Hematopoietic multipotent progenitor cell treated with erythropoietin and hydrocortisone succinate and interleukin-3 and kit ligand, for 17 days (in vitro differentiated cells): ENCODE measurements around the gene TNFRSF19.

Experiments
- DNase-seq: peaks from one replicate; pipeline ENCODE4 v3.0.0-alpha.2; 2015; ENCODE audit warnings: low spot score

The TNFRSF19 gene

DNA sequence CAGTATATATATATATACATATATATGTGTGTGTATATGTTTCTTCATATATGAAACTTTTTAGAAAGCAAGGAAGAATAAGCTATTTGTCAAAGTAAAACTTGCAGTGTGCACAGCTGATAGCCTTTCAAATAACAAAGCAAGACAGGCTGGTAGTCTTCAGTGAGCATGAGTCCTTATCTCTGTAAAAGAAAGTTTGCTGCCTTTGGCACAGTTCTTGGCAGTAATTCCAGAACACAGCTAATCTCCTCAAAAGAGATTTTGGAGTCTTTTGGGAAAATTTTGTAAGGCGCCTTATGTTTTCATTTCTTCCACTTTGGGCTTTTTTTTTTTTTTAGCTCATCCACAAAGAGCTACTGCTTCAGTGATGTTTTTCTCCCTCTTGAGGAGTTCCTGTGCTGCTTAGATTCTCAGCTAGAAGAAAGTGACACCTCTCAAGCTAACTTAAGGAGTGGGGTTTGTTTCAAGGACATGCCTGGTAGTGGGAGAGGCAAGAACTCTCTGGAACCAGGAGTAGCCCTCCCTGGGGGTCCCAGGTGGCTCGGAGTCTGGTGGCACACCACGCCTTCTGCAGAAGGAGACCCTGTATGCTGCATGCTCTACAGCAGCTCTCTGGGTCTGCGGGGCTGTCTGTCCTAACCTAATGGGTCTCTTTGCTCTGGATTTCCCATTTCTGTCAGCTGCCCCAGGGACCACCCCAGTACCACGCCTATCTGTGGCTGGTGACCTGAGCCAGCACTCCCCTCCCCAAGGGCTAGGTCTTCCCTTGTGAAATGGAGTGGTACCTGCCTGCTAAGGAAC lies 58.8 kb downstream of the TNFRSF19 start:
- no peak for DNase-seq

DNA sequence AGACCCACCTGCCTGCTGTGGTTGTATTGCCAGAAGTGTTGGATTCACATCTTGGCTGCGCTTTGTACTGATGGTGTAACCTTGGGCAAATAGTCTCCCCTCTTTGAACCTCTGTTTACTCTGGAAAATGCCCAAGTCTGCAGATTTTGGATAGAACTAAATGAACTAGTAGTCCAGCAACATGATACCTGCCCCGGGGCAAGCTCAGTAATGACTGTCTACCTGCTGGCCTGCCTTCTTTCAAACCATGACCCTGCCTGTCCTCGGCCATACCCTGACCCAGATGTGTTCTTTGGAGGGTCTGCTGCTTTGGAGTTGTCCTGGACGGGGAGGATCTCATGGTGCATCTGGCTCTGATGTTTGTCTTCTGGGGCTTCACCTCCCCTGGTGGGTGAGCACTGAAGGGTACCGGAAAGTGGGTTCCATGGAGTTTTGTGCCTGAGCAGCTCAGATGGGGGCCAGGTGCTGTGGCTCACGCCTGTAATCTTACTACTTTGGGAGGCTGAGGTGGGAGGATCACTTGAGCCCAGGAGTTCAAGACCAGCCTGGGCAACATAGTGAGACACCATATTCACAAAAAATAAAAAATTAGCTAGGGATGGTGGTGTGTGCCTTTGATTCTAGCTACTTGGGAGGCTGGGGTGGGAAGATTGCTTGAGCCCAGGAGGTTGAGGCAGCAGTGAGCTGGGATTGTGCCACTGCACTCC lies 59.5 kb downstream of the TNFRSF19 start:
- DNase-seq, result no peak

DNA sequence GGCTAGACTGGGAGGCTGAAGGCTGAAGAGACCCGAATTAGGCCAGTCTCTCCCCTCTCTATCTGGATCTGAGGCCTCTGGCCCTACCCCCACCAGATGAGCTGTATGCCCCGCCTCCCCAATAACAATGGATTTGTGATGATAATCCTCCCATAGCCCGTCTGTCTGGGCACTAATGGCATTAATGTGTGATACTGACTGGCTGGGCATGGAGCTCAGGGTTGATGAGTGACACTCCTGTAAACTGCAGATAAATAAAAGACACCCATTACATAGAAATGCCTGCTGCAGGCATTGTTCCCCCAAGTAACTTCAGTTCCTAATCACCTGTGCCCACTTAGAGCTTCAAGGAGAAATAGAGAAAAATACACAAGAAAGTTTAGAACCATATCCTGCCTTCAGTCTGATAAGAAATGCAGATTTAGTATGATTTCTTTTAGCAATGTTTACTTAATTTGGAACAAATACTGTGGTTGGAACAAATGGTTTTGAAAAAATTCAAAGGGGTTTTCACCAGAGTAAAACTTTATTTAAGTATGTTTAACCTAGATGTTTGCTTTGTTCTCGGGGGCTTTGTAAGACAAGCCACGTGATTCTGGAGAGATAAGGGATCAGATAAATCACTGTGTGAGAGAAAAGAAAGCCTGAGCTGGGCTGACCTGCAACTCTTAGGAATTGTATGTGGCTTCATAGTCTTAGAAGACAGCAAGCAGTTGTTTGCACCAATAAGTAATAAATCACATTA lies 60.3 kb downstream of the TNFRSF19 start:
- DNase-seq, result no peak

DNA sequence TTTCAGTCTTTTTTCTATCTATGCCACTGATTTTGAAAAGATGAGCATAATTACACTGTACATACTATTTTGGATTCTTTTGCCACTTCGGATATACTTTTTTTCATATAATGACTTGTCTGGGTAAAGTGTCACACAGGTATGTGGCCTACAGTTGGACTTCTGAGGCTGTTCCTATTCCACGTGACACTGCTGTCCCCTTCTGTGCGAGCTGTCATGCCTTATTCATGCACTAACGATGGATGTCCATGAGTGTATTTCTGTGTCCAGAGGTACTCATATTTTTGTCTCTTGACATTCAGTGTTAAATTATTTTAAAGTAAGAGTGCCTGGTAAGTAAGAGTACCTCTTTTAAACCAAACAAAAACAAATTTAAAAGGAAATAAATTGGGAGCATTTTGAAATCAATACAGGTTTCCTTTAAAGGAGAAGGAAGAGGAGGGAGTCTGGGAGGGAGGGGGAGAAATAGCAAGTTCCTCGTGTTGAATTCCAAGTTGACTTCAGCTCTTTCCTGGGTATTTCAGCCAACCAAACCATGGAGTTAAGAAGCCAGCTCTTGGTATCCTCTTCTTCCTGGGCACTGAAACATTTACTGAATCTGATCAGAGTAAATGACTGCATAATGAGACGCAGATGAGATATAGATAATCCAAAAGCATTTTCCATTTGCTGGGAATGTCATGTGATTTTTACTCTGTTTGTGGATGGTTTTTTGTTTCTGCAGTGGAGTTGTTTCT lies 61.3 kb downstream of the TNFRSF19 start:
- DNase-seq, result no peak

DNA sequence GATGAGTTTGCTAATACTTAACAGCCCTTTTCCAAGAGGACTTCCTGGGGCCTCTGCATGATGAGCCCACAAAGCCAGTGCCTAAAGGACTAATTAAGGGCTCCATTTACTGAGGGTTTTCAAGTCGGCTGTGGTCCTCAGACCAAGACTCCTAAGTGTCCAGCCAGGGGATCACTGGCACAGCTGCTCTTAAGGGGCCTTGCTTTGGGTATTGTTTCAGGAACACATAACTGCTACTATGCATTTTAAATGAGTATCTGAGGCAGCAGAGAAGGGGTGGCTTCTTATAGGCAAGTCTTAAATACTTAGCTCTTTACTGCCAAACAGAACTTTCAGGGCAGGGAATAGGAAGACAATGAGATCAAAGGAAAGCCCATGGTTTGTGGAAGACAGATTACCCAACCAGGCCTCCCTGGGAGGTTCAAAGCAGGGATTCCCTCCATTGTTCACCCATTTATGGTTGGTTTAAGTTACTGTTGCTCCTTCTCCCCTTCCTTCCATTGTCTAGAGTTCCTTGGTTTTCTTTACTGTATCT lies 61.9 kb downstream of the TNFRSF19 start:
- DNase-seq, result no peak

DNA sequence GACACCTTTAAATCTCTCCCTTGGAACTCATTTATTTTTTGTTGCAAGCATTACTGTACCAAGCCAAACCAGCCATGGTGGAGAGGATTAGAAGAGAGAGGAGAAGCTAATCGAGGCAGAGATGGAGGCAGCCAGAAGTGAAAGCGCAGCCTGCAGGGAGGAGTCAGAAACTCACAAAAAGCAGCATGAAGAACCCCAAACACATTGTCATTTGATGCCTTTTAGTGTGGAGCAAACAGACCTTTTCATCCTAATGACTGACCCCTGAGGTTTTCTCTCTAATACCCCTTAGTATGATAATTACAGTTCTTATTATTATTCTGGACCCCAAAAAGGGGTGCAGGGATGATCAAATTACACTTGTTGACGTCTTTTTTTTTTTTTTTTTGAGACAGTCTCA lies 62.5 kb downstream of the TNFRSF19 start:
- DNase-seq, result no peak

DNA sequence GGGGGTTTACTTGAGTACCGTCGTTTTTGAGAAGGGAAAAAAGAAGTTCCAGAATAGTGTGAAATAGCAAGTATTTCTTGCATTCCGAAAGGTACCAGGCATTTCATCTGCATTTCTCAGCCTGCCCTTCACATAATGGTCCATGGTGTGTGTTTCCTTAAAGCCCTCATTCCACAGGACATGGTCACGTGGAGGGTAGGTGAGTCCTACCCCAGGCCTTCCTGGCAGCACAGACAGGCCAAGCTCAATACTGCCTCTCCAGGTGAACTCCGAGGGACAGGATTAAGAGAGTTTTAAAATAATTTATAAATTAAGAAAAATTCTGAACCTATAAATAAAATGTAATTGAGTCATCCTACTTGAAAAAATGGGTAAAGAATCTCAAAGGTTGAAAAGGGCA lies 64.7 kb downstream of the TNFRSF19 start:
- DNase-seq, result no peak

DNA sequence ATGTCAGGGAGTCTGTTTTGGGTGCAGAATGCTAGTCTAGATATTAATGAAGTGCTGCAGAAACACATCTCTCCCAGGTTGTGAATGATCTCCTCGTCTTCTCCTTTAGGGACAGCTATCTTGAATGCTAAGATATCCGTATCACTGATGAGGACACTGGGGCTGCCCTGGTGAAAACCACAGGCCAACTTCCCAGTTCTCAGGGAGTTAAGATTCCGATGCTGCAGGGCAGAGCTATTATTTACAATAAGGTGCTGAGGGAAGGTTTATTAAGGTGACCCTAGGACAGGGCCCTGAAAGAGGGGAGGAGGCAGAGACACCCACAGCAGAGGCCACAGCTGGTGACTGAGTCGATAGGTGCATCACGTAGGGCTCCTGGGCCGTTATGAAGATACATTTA lies 66.1 kb downstream of the TNFRSF19 start:
- DNase-seq, result no peak

DNA sequence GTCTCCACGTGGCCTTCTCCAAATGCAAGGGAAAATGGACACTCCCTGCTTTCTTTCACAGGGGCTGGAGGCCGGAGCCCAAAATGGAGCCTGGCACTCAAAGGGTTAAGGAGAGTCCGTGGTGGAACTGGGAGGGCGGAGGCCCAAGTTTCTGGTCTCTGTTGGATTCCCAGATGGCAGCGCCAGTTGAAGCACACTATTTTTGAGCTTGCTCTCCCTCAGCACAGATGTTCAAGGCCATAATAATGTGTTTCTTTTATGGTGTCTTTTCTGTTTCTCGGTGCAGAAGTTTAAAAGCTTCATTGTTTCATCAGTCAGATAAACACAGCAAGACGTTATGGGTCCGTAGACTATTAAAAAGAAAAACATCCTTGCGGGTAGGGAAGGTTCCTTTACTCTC lies 67.6 kb downstream of the TNFRSF19 start:
- no peak for DNase-seq

DNA sequence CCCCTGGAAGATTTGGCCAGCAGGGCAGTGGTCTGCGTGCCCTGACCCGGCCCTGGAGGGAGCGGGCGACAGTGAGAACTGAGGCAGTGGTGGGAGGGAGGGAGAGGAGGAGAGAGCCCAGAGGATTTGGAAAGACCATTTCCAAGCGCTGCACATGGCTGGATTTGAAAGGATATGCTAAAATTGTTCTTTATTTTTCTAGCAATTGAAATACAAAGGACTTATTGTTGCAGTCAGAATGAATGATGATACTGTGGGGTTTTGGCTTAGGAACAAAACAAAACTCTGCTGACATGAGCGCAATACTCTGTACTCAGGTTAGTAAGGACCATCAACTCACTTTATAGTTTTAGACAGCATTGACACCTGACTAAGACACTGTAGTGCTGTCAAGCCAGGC lies 69.5 kb downstream of the TNFRSF19 start:
- no peak for DNase-seq

DNA sequence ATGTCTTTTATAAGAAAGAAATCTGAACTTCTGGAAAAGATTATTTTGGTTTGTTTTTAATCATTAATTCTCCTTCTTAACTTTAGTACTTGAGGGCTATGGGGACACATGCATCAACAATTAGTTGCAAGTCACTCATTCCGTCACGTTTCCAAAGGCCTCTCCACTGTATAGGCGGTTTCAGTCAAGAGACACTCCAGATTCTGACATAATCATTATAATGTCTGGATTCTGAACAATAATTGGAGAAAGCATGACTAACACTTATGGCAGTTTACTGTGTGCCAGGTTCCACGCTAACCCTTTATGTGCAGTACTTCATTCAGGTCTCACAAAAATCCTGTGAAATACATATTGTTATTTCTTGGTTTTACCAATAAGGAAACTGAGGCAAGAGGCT lies 71.9 kb downstream of the TNFRSF19 start:
- DNase-seq, result no peak

DNA sequence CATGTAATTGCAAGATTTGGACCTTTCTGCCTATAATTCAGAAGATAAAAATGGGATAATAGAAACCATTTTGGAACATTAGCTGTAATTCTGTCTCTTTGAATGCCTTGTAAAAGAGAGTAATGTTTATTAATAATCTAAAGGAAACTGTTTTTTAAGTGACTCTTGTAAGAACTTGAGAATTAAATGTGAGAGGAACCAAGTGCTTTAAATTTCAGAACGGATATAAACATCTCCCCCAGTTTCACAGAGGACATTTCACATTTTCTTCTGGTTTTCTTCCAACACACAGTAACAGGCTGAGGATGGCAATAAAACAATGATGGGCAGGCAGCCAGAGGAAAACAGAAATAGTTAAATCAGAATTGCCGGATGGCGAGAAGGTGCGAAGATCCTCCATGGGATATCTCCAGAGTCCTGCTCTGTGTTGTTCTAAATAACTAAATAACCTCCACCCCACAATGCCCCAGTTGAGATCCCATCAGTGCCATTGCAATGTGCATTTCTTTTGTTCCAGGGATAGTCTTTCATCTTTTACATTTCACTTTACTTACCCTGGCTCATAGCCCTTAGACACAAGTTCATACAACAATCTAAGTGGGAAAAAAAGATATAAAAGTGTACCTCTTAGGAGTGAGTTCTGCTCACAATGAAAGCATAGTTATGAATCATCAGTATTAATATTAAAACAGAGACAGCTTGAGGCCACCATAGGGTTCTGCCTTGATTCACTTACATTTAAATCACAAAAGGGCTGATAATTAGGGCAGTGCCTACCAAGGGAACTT lies 73.3 kb downstream of the TNFRSF19 start:
- DNase-seq, result no peak

DNA sequence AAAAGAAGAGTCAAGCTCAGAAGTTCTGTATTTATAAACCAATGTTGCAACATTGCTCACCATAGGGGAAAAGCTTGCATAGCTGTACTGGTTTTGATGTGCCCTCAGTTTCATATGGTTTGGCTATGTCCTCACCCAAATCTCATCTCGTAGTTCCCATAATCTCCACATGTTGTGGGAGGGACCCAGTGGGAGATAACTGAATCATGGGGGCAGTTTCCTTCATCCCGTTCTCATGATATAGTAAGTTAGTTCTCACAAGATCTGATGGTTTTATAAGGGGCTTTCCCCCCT lies 73.9 kb downstream of the TNFRSF19 start:
- no peak for DNase-seq

DNA sequence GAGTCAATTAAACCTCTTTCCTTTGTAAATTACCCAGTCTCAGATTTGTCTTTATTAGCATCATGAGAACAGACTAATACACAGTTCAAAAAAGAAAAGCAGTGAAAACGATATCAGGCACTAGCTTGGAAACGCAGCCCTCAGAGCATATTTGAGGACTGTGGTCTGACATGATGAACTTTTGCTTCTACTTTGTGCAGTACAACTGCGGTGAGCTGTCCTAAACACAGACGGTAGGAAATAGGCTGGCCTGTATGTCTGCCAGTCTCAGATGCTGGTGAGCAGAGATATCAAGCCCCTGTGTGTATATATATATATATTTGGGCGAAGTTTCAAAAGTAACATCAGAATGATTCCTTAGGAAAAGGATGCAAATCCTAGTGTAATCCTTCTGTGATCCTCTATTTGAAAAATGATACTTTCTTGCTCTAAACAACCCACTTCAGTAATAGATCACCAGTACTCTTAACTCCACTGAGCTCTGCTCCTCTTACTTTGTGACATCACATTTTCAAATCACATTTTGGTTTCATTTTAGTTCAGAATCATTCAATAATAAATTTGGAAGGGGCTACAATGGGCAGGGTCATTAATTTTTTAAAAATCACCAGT lies 74.4 kb downstream of the TNFRSF19 start:
- no peak for DNase-seq

DNA sequence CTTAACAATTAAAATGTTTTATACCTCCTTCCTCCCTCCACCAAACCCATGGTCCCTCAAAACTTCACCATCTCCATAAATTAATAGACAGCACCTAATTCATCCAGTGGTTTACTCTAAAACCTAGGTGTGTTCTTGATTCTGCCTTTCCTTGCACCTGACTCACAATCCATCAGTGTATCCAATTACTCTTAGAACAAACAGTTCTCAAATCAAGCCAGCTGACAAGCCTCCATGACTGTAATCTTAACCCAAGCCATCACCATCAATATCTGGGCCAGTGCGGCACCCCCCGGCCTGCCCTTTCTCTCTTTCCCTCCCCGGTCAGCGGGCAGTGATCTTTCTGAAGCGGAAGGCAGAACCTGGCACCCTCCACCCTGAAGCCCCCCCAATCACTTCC lies 75.6 kb downstream of the TNFRSF19 start:
- DNase-seq, result no peak

DNA sequence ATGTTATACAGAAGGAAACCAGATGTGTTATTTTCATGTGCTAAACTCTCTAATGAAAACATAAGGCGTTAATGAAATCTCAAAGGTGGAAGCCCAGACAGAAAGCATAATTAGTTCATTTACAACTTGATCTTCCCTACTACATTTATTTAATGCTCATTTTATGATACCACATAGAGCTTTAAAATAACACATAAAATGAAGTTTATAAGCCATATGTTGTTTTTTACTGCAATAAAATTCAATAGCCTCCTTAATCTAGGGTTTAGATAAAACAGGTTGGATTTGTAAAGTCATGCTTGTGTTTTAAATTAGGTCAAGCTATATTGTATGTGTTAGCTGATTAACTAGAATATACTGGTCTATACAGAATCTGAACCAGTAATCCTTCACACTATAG lies 81.2 kb downstream of the TNFRSF19 start:
- DNase-seq, result no peak

DNA sequence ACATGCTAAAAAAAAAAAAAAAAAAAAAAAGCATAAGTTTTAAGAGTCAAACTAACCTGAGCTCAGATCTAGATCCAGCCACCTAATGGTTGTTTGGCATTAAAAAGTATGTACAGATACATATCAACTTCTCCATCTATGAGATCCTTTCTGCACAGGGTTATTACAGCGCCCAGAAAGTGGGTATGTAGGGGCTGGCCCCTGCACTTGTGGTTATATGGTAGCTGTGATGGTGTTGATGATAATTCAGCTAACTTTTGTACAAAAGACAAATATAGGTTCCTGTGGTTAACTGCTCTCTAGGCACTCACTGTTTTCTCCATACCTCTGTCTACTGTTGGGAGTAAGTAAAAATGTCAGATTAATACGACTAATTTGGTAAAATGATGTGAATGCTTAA lies 81.7 kb downstream of the TNFRSF19 start:
- no peak for DNase-seq

DNA sequence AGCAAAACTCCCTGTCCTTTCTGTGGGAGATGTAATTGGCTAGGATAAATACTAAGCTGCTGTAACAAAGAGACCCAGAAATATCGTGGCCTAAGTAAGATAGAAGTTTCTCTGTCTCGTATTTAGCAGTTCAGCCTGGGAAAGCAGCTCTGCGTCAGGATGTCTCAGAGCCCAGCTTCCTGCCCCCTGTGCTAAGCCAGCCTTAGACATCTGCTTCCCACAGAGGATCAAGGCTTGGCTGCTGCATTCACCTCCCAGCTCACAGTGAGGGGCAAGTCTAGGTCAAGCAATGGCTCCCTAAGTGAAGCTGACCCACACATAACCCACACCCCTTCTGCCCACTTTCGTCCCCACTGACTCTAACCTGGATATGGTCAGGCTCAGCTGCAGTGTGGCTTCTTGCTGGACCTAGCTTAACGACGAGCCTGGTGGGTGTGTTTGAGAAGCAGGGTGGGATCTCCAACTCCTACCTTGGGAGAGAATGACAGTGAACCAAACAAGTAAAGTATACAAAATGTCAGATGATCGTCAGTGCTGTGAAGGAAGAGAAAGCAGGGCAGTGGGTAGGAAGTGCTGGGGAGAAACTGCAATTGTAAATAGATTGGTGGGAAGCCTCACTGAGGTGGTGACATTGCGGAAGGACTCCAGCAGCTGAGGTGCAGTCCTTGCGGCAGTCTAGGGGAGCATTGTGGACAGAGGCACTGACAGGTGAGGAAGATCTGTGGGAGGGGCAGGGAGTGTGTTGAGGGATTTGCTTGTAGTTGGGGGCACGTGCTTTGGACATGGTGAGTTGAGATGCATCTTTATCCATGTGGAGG lies 82.9 kb downstream of the TNFRSF19 start:
- no peak for DNase-seq

DNA sequence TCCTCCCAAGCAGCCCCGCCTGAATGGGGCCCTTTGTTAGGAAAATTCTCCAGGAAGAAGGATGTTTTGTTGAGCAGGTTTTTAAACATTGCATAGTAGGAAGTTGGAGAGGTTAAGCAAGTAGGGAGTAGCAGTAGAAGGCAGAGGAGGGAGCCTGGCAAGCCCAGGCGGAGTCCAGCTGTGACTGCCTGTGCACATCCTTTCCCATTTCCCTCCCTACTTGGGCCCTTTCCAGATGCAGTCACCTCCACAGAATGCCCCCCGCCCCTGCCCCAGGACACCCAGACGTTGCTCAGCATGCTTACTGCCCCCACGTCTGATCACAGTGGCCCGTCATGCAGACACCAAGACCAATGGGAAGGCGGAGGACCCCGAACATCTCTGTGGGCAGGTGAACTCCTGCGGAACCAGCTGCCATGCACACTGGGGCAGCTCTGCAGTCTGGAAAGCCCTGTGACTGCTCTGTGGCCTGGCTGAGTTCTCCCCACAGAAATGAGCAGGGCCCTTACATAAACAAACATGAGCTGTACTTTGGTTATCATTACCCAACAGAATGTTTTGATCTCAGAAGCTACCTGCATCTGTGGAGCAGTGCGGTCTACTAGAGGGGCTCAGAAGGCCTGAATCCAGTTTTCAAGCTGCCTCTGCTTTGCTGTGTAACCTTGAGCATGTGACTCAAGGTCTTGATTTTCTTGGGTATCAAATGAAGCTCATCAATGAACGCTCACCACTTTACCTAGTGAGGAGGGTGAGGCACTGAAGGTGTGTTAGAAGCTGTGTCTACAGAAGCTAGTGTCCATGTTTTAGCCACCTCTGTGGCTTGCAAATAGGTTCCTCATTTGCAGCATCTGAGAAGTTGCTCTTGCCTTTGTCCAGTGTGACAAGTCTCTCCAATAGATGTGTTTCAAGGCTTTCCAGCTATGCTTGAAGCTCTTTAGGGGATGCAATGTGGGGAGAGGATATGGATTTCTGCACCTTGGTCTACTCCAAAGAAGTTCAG lies 84.2 kb downstream of the TNFRSF19 start:
- DNase-seq, result no peak
